Tongue (tissue), 2 donors: ENCODE measurements around the gene IFT80. TPM values are rescaled to one million over a fixed set of nuclear protein-coding genes. Genes with fewer than 3 reads are reported as not detected.
A peak's percentile ranks its signal among the peaks of the same experiment; 100 is the strongest.
"Not testable (repeated sequence)": the region's sequence is repeated elsewhere in the genome, so short reads cannot be mapped to it uniquely, and the experiment has no call there.

Source experiments
- DNase-seq: peaks from one replicate; pipeline ENCODE4 v3.0.0-alpha.2; 2015
- total RNA-seq: library from RNA; depleted of rRNA; stranded (reverse); fragments of >200 nt; gene quantifications from one replicate; pipeline ENCODE4 v1.2.3, GENCODE V29; 2014

IFT80 gene
- total RNA-seq, 1 donor from 2014 or later = 51.7 TPM

- DNase-seq = no peak
Observed at GRCh38 chr3:160260587-160261270, 138.3 kb downstream of the IFT80 start.

- no peak for DNase-seq
Observed at GRCh38 chr3:160259589-160259988, 139.4 kb downstream of the IFT80 start.

GRCh38 chr3:160257606-160258005 is 141.4 kb downstream of the IFT80 start:
- no peak for DNase-seq

GRCh38 chr3:160253298-160253697 is 145.7 kb downstream of the IFT80 start:
- no peak for DNase-seq

- no peak for DNase-seq
Observed at GRCh38 chr3:160247766-160248165, 151.3 kb downstream of the IFT80 start.

- DNase-seq = no peak
Observed at GRCh38 chr3:160245261-160245800, 153.7 kb downstream of the IFT80 start.

GRCh38 chr3:160240719-160241118 is 158.3 kb downstream of the IFT80 start:
- not testable (repeated sequence) for DNase-seq

GRCh38 chr3:160232014-160232413 is 167.0 kb downstream of the IFT80 start:
- no peak for DNase-seq

- DNase-seq = no peak
Observed at GRCh38 chr3:160227419-160227818, 171.6 kb downstream of the IFT80 start.

- DNase-seq = peak; percentile 18
Observed at GRCh38 chr3:160226026-160226907, 172.8 kb downstream of the IFT80 start.

- peak; percentile 46 for DNase-seq
Observed at GRCh38 chr3:160225176-160226025, 173.6 kb downstream of the IFT80 start, which contains the start of gene C3orf80. TSS of gene C3orf80 (plus strand) at chr3:160225422. CDS start at chr3:160225636, 214 bp downstream.

- DNase-seq = no peak
Observed at GRCh38 chr3:160224811-160225175, 174.2 kb downstream of the IFT80 start.

GRCh38 chr3:160224256-160224655 is 174.8 kb downstream of the IFT80 start:
- DNase-seq = no peak

GRCh38 chr3:160221019-160221418 is 178.0 kb downstream of the IFT80 start:
- DNase-seq = no peak

- no peak for DNase-seq
Observed at GRCh38 chr3:160220038-160220437, 179.0 kb downstream of the IFT80 start.

GRCh38 chr3:160218136-160218535 is 180.9 kb downstream of the IFT80 start:
- DNase-seq = no peak

GRCh38 chr3:160217675-160218074 is 181.3 kb downstream of the IFT80 start:
- no peak for DNase-seq

- DNase-seq = no peak
Observed at GRCh38 chr3:160213191-160213590, 185.8 kb downstream of the IFT80 start.

- DNase-seq = no peak
Observed at GRCh38 chr3:160210799-160211221, 188.2 kb downstream of the IFT80 start.

GRCh38 chr3:160210341-160210740 is 188.7 kb downstream of the IFT80 start:
- no peak for DNase-seq
